Measurements from ENCODE around the gene GID8. TPM values are rescaled to one million over a fixed set of nuclear protein-coding genes. Genes with fewer than 3 reads are reported as not detected.

Gene GID8
- total RNA-seq, 2 experiments from 2014 or later = 39.6 to 46.1 TPM

- Mint-ChIP-seq H3K4me3 (no peak overlapping the region), H3K27ac (no peak overlapping the region), H3K9me3 (no peaks in the 10 kb centered on the region), H3K36me3 (ENCODE audit: low read depth) (no peaks in the 10 kb centered on the region), H3K27me3 (peaks cover 77% of the 10 kb centered on the region), H3K4me1 (ENCODE audit: low read depth) (peaks cover 40% of the 10 kb centered on the region)
- ChIA-PET CTCF (interaction anchor here (3.3 kb wide), 1 partner anchor 34 kb away, joined by 24 read pairs; no protein-coding TSS in a partner anchor), POLR2A (no interaction called here)
- no peak for ATAC-seq (ENCODE audit: poor library complexity)
- Histone ChIP-seq H3K27ac (ENCODE audit: low read depth in 1 of 2, low read length in 2 of 2) (no peak overlapping the region), H3K36me3 (ENCODE audit: insufficient read depth, low read length) (no peaks in the 10 kb centered on the region), H3K27me3 (ENCODE audit: control insufficient read depth in 1 of 2, insufficient read depth in 2 of 2, low read length in 2 of 2) (peaks cover 64 to 68% of the 10 kb centered on the region in 2 experiments), H3K4me3 (ENCODE audit: low read length) (no peak overlapping the region), H3K4me1 (ENCODE audit: insufficient read depth, low read length) (peaks cover 43% of the 10 kb centered on the region), H3K9me3 (ENCODE audit: control insufficient read depth in 1 of 2, insufficient read depth in 1 of 2, low read length in 2 of 2) (peaks cover 0 to 20% of the 10 kb centered on the region in 2 experiments)
- no peak for DNase-seq
- no peak for TF ChIP-seq CTCF (IDR thresholded peaks at IDR 0.05)
- intact Hi-C loops (cut with DNase I, micrococcal nuclease) = no loop called here
These were observed 37.4 kb downstream of the GID8 start for GRCh38 chr20:62975251-62975760.

- Mint-ChIP-seq H3K27ac (peak overlapping the region; percentile 33), H3K4me3 (no peak overlapping the region), H3K27me3 (peaks cover 83% of the 10 kb centered on the region), H3K36me3 (ENCODE audit: low read depth) (no peaks in the 10 kb centered on the region), H3K9me3 (no peaks in the 10 kb centered on the region), H3K4me1 (ENCODE audit: low read depth) (peaks cover 46% of the 10 kb centered on the region)
- TF ChIP-seq CTCF (IDR thresholded peaks at IDR 0.05) = no peak
- ChIA-PET POLR2A (no interaction called here), CTCF (interaction anchor here (3.3 kb wide), 1 partner anchor 33 kb away, joined by 24 read pairs; no protein-coding TSS in a partner anchor)
- ATAC-seq (ENCODE audit: poor library complexity) (no peak), DNase-seq (no peak)
- H3K4me3 ChIP-seq (ENCODE audit: low read length) = no peak overlapping the region
- intact Hi-C loops (cut with DNase I, micrococcal nuclease) = no loop called here
- peaks cover 50% of the 10 kb centered on the region for H3K4me1 ChIP-seq (ENCODE audit: insufficient read depth, low read length)
- peaks cover 68 to 74% of the 10 kb centered on the region in 2 experiments for H3K27me3 ChIP-seq (ENCODE audit: control insufficient read depth in 1 of 2, insufficient read depth in 2 of 2, low read length in 2 of 2)
- H3K36me3 ChIP-seq (ENCODE audit: insufficient read depth, low read length) = no peaks in the 10 kb centered on the region
- peaks cover 0 to 26% of the 10 kb centered on the region in 2 experiments for H3K9me3 ChIP-seq (ENCODE audit: control insufficient read depth in 1 of 2, insufficient read depth in 1 of 2, low read length in 2 of 2)
- no peak overlapping the region for H3K27ac ChIP-seq (ENCODE audit: low read depth in 1 of 2, low read length in 2 of 2)
These were observed 38.0 kb downstream of the GID8 start for GRCh38 chr20:62975812-62976508.

GRCh38 chr20:62976886-62977285 lies 38.9 kb downstream of the GID8 start:
- POLR2A ChIA-PET = interaction anchor here (3.0 kb wide), 1 partner anchor 23 kb away, joined by 21 read pairs; no protein-coding TSS in a partner anchor
- no peak overlapping the region for H3K4me3 Mint-ChIP-seq

More at GRCh38 chr20:62976886-62977285, 38.9 kb downstream of the GID8 start:
- CTCF ChIA-PET = interaction anchor here (0.5 to 3.3 kb wide), 2 partner anchors 32 to 73 kb away, joined by 3 to 24 read pairs; no protein-coding TSS in a partner anchor
- Histone ChIP-seq H3K4me3 (ENCODE audit: low read length) (no peak overlapping the region), H3K9me3 (ENCODE audit: control insufficient read depth in 1 of 2, insufficient read depth in 1 of 2, low read length in 2 of 2) (peaks cover 0 to 28% of the 10 kb centered on the region in 2 experiments), H3K4me1 (ENCODE audit: insufficient read depth, low read length) (peaks cover 59% of the 10 kb centered on the region), H3K36me3 (ENCODE audit: insufficient read depth, low read length) (no peaks in the 10 kb centered on the region), H3K27me3 (ENCODE audit: control insufficient read depth in 1 of 2, insufficient read depth in 2 of 2, low read length in 2 of 2) (peaks cover 72 to 76% of the 10 kb centered on the region in 2 experiments), H3K27ac (ENCODE audit: low read depth in 1 of 2, low read length in 2 of 2) (no peak overlapping the region)
- no peak for TF ChIP-seq CTCF (IDR thresholded peaks at IDR 0.05)
- Mint-ChIP-seq H3K27ac (no peak overlapping the region), H3K4me1 (ENCODE audit: low read depth) (peaks cover 46% of the 10 kb centered on the region), H3K36me3 (ENCODE audit: low read depth) (no peaks in the 10 kb centered on the region), H3K27me3 (peaks cover 82% of the 10 kb centered on the region), H3K9me3 (no peaks in the 10 kb centered on the region)
- intact Hi-C loops (cut with DNase I, micrococcal nuclease) = no loop called here
- ATAC-seq (ENCODE audit: poor library complexity) (no peak), DNase-seq (no peak)

Measured in CD4-positive, alpha-beta T cell (primary cell).